IPS DF 19.7 (cell line): Measurements from ENCODE around the gene DGKZ.
A peak's percentile ranks its signal among the peaks of the same experiment; 100 is the strongest.
"Not testable (repeated sequence)": the region's sequence is repeated elsewhere in the genome, so short reads cannot be mapped to it uniquely, and the experiment has no call there.

Source experiments
- DNase-seq: peaks from one replicate; pipeline ENCODE4 v3.0.0-alpha.2; 2013; ENCODE audit warnings: low read depth, low spot score

The DGKZ gene

GRCh38 chr11:46346886-46347636, at the start of gene DGKZ:
Gene DGKZ (plus strand): TSS chr11:46347463. CDS start chr11:46347660, 197 bp downstream.
- DNase-seq, result no peak

- no peak for DNase-seq
Measured at GRCh38 chr11:46298699-46299433, 48.4 kb upstream of the DGKZ start.

- DNase-seq, result no peak
Measured at GRCh38 chr11:46299451-46299961, 47.8 kb upstream of the DGKZ start.

- no peak for DNase-seq
Measured at GRCh38 chr11:46300270-46300669, 47.0 kb upstream of the DGKZ start.

GRCh38 chr11:46302866-46303265, 44.4 kb upstream of the DGKZ start:
- no peak for DNase-seq

GRCh38 chr11:46304036-46304435, 43.2 kb upstream of the DGKZ start:
- DNase-seq, result not testable (repeated sequence)

GRCh38 chr11:46304605-46305179, 42.6 kb upstream of the DGKZ start:
- DNase-seq, result no peak

- no peak for DNase-seq
Measured at GRCh38 chr11:46305295-46305694, 42.0 kb upstream of the DGKZ start.

- no peak for DNase-seq
Measured at GRCh38 chr11:46306296-46306853, 40.9 kb upstream of the DGKZ start.

- DNase-seq, result no peak
Measured at GRCh38 chr11:46307369-46307768, 39.9 kb upstream of the DGKZ start.

GRCh38 chr11:46307785-46308341, 39.4 kb upstream of the DGKZ start:
- no peak for DNase-seq

- no peak for DNase-seq
Measured at GRCh38 chr11:46308631-46309419, 38.4 kb upstream of the DGKZ start.

GRCh38 chr11:46309814-46310259, 37.4 kb upstream of the DGKZ start:
- DNase-seq, result no peak

- DNase-seq, result peak; percentile 82
Measured at GRCh38 chr11:46315033-46315738, 32.1 kb upstream of the DGKZ start.

- DNase-seq, result no peak
Measured at GRCh38 chr11:46315783-46316563, 31.3 kb upstream of the DGKZ start.

- DNase-seq, result no peak
Measured at GRCh38 chr11:46319074-46319453, 28.2 kb upstream of the DGKZ start.

- DNase-seq, result no peak
Measured at GRCh38 chr11:46321757-46322156, 25.5 kb upstream of the DGKZ start.

GRCh38 chr11:46322759-46323158, 24.5 kb upstream of the DGKZ start:
- DNase-seq, result no peak

GRCh38 chr11:46326813-46327416, 20.3 kb upstream of the DGKZ start:
- DNase-seq, result no peak
